GM19240 (cell line): ENCODE data around the gene RCC2.

Experiments used
- DNase-seq: peaks from one replicate; pipeline ENCODE4 v3.0.0; 2011; ENCODE audit warnings: low spot score; ENCODE audit not compliant: insufficient read length

RCC2 gene

GRCh38 chr1:17375651-17376050 lies 63.8 kb downstream of the RCC2 start:
- DNase-seq, result no peak

GRCh38 chr1:17372955-17373354 lies 66.5 kb downstream of the RCC2 start:
- DNase-seq, result no peak

- no peak for DNase-seq
Observed at GRCh38 chr1:17371896-17372295, 67.6 kb downstream of the RCC2 start, which contains the start of gene PADI6. Gene PADI6 (plus strand): TSS chr1:17372196. CDS start chr1:17372246, 50 bp downstream.

GRCh38 chr1:17370618-17371017 lies 68.9 kb downstream of the RCC2 start:
- no peak for DNase-seq

GRCh38 chr1:17369466-17369865 lies 70.0 kb downstream of the RCC2 start:
- no peak for DNase-seq

- DNase-seq, result no peak
Observed at GRCh38 chr1:17365293-17365692, 74.2 kb downstream of the RCC2 start.

GRCh38 chr1:17363771-17364170 lies 75.7 kb downstream of the RCC2 start:
- no peak for DNase-seq

GRCh38 chr1:17363351-17363750 lies 76.1 kb downstream of the RCC2 start:
- DNase-seq, result no peak

GRCh38 chr1:17361687-17362086 lies 77.8 kb downstream of the RCC2 start:
- DNase-seq, result no peak

GRCh38 chr1:17360272-17360956 lies 79.1 kb downstream of the RCC2 start:
- DNase-seq, result no peak

- DNase-seq, result no peak
Observed at GRCh38 chr1:17359808-17360207, 79.7 kb downstream of the RCC2 start.

- no peak for DNase-seq
Observed at GRCh38 chr1:17359031-17359430, 80.4 kb downstream of the RCC2 start.

- DNase-seq, result no peak
Observed at GRCh38 chr1:17358557-17358956, 80.9 kb downstream of the RCC2 start.
